ENCODE data around the gene COL6A3.

The COL6A3 gene

GRCh38 chr2:237295889-237296480 is 118.0 kb downstream of the COL6A3 start:
- DNase-seq (ENCODE audit: low read depth), result no peak

- no peak for DNase-seq (ENCODE audit: low read depth)
Measured at GRCh38 chr2:237294460-237294859, 119.5 kb downstream of the COL6A3 start.

DNA sequence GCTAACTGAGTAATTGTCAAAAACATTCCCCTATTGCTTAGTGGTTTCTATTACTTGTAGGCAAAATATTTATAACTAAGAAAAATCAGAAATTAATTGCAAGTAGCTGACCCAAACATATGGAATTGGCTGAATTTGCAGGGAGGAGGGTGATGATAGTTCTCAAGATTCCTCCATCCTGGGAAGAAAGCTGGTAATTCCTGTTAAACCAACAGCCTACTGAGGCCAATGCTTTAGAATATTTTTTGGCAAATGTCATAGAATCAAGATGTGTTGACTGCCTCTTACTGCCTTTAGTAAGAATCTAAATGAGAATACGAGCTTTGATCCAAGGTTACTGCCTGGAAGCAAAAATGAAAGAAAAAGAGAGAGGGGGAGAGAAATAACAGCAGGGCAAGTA is 120.0 kb downstream of the COL6A3 start:
- no peak for DNase-seq (ENCODE audit: low read depth)

DNA sequence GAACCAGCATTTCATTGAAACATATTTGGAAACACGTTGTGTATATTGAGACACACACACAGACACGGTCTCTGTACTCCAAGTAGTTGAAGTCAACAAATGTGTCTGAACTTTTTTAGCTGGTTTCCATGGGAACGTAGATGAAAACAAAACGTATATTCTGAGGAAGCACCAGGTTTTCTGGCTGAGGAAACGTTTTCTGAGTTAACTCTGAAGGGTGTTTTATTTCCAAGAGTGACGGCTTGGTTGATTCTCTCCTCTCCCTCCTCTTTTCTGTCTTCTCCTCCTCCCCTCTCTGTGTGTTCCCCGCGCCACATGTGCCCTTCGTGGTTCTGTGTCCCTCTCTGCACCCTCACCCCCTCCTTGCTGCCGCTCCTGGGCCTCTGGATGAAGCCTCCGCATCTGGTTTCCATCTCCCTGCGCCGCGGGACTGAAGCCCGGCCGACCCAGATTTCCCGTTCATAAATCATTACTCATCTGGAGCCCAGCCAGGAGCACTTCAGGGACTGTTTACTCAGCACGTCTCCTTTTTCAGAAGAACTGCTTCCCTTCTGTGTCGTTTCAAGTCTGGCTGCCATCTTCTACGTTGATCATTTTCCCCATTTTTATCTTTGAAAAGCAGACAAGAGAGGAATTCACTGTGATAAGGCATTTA is 122.7 kb downstream of the COL6A3 start:
- DNase-seq (ENCODE audit: low read depth), result peak; percentile 23

GRCh38 chr2:237290261-237290660 is 123.7 kb downstream of the COL6A3 start:
- DNase-seq (ENCODE audit: low read depth), result no peak

DNA sequence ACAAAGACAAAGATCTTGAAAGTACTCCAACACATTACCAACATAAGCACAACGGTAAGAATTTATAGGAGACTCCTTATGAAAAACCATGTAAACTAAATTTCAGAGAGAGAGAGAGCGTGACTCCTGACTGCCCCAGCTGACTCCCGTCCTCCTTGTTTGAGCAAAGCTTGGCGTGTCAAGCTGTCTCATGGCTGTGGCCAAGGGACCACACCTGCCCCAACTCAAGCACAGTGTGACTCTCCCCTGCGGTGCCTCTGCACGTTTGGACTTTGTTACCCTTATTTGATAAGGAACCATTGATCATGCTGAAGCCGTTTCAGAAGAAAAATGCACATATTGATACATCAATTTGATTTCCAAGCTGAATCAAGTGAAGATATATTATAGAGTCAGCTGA is 124.8 kb downstream of the COL6A3 start:
- DNase-seq (ENCODE audit: low read depth), result no peak

- DNase-seq (ENCODE audit: low read depth), result no peak
Measured at GRCh38 chr2:237287872-237288271, 126.1 kb downstream of the COL6A3 start.

DNA sequence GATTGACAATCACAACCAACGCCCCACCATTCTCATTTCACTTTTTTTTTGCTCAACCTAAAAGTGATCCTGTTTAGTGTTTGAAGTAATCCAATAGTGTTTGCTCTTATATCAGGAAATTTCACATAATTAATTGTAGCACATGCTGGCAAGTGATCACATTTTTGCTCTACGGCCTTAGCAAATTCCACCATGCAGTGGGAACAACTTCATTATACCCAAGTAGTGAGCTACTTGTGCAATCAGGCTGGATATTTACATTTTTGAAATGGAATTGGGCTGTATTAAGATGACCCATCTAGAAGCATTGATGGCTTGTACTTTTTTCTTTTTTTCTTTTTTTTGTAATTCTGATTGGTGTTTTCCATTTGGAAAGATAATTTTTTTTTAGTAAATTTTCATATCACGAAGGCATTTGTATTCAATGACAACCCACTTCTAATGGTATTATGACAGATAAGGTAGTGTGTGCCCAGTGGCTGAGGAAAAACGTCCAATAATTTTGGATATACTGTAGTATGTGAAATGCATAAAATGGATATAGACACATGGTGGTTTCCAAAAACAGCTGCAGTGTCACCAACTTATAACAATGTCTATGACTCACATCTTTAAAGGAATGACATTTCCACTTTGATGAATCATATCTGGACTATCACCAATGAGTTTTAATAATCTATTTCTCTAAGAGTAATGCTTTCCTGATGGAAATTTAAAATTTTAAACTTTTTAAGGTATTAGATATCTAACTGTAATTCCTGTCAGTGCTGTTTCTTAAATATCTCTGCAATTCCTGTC is 130.6 kb downstream of the COL6A3 start:
- DNase-seq (ENCODE audit: low read depth), result no peak

DNA sequence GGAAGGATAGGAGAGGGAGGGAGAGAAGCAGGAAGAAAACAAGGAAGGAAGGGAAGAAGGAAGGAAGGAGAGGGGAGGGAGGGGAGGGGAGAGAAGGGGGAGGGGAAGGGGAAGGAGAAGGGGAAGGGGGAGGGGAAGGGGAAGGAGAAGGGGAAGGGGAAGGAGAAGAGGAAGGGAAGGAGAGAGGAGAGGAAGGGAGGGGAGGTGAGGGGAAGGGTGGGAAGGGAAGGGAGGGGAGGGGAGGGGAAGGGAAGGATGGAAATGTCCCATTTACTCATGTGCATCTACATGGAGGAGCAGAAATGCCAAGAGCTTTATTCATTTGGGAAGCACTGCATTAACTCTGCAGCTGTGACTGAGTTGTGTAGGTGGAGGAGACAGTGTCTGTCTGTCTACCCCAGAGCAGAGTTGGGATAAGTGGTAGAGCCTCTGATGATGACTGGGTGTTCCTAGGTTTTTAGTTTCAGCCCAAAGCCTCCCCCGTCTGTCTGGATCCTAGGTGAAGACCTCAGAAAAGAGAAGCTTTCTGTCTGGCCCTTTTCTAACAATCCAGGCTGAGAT is 131.3 kb downstream of the COL6A3 start:
- no peak for DNase-seq (ENCODE audit: low read depth)

DNA sequence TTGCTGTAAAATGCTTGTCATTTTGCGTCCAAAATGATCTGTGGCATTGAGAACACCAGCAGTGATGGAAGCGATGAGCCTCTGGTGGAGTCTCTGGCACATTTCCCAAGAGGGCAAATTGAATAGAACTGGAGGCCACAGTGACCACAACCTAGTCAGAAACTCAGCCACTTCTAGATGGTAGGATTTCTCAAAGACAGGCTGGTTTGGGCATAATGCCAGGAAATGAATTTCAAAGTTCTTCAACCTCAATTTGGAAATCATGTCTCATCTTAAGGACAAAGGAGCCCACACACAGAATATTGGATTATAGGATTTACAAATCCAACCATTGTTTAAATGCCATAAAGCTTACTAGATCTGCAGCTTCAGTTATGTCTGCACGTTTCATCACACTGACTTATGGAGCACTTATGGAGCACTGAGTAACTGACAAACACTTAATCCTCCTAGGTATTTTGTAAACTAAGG is 132.1 kb downstream of the COL6A3 start:
- DNase-seq (ENCODE audit: low read depth), result no peak

DNA sequence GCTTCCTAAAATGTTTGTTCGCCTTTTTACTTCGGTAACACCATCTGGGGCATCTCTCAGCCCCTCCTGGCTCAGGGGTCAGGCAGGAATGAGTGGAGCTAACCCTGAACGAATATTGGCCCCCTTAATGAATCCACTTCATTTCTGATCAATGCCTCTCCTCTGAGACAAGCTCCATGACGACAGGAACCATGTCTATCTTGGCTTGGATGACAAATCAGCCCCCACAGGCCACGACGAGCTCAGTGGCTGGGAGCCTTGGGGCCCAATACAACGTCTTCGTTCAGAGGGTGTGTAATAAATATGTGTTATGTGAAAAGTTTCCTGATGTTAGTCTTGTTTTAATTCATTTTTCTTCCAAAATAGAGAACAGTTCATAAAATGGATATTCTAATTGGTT is 133.0 kb downstream of the COL6A3 start:
- DNase-seq (ENCODE audit: low read depth), result no peak

DNA sequence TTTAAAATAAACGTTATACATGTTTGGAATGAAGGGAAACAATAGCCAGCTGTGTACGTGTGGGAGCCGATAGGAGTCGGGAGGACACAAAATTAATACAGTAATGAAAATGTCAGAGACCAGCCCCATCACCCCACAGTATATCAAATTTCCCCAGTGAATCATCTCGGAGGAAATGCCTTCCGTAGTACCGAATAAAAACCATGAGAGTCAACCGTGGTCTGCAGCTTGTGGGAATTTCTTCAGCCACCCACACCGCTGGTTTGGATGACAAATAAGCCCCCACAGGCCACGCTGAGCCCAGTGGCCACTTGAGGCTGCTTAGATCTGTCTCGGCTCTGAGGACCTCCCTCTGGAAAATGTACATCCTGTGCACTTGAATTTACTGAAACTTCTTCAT is 133.7 kb downstream of the COL6A3 start:
- no peak for DNase-seq (ENCODE audit: low read depth)

GRCh38 chr2:237279012-237279768 is 134.8 kb downstream of the COL6A3 start:
- DNase-seq (ENCODE audit: low read depth), result no peak

DNA sequence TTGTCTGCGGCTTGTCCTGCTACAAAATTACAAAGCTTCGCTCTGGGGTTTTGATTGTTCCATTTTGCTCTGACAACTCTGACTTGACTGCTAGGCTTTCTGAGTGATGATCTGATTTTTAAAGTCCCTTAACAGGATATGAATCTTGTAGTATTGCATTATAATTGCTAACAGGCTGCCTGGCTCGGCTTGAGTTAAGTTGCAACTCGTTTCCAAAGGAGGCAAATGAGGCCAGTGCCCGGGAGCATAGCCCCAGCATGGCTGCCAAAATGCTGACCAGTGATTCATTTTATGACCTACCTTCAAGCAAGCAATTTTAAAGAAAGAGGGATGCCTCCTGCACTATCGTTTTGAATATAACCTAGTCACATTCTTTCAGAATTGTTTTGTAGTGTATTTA is 135.4 kb downstream of the COL6A3 start:
- DNase-seq (ENCODE audit: low read depth), result no peak

GRCh38 chr2:237276716-237277490 is 137.1 kb downstream of the COL6A3 start:
- no peak for DNase-seq (ENCODE audit: low read depth)
